NCI-H1092 treated with DMSO at 0.1 percent for 48 hours (cell line): Measurements from ENCODE around the gene DUSP28.
A peak's percentile ranks its signal among the peaks of the same experiment; 100 is the strongest.

Experiments used
- DNase-seq: peaks from one replicate; lab custom pipeline; 2025; lab: John Stamatoyannopoulos, UW

Gene DUSP28

GRCh38 chr2:240586198-240586918 is 26.2 kb downstream of the DUSP28 start, which contains the start of gene CAPN10:
Gene CAPN10 (plus strand): TSS chr2:240586734. CDS start chr2:240586912, 178 bp downstream.
- peak; percentile 90 for DNase-seq

DNA sequence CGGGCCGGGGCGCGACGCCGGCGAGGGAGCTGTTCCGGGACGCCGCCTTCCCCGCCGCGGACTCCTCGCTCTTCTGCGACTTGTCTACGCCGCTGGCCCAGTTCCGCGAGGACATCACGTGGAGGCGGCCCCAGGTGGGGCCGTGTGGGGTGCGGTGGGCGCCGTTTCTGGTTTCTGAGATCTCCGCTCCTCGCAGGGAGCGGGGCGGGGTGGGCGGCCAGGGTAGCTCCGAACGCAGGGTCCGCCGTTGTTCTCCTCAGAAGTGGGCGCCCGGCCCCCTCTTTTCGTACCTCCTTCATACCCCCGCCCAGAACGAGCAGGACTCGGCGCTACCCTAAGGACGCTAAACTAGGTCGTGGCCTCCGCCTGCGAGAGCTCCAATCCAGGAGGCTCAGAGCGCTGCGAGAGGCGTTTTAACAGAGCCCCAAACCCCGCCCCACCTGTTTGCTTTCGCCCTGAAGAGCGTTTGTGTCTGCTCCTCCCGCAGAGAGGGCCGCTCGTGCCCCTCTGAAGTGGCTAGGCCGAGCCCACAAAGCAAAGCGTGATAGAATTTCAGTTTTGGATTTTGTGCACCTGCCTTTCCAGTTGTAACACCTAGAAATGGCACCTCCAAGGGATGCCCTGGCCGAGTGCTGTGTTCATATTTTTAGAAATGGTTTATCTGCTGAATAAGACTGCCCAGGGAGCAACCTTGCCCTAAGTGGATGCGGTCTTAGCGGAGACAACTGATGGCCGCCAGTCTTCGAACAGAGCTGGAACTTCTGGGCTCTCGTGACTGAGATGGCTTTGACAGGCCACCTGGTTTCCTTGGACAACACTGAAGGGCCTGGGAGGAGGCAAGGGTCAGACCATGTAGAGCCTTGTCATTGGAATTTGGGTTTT is 27.0 kb downstream of the DUSP28 start:
- peak; percentile 48 for DNase-seq

GRCh38 chr2:240588006-240588655 is 28.0 kb downstream of the DUSP28 start:
- DNase-seq, result no peak

- DNase-seq, result no peak
These were observed 28.5 kb downstream of the DUSP28 start for GRCh38 chr2:240588669-240589068.

GRCh38 chr2:240589375-240589774 is 29.2 kb downstream of the DUSP28 start:
- DNase-seq, result no peak

GRCh38 chr2:240589850-240590525 is 29.8 kb downstream of the DUSP28 start:
- no peak for DNase-seq

DNA sequence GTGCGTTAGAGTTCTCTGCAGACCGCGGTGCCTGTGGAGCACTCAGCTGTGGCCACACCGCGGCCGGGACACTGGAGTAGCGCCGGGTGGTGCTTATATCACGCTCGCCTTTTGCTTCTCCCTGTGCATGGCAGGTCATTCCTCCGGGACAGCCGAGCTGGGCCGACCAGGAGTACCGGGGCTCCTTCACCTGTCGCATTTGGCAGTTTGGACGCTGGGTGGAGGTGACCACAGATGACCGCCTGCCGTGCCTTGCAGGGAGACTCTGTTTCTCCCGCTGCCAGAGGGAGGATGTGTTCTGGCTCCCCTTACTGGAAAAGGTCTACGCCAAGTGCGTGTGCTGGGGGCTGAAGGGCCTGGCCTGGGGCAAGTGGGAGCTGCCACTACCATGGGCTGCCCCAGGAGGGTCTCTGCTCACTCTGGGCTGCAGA is 30.5 kb downstream of the DUSP28 start:
- DNase-seq, result no peak

DNA sequence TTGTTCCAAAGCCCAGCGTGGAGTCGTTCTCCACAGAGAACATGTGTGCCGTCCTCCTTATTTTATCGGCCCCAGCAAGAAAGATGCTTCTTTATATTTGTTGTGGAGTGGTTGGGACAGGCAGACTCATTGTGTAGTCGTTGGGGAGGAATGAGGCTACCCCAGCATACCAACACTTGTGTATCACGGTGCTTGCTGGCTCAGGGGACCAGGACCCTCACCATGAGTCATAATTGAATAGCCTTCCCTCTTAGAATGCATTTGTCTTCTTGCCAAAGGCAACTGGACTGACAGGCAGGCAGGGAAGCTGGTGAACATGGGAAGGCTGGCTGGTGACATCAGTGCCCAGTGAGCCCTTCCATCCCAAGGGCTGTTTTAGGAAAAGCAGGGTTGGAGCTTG is 31.1 kb downstream of the DUSP28 start:
- no peak for DNase-seq

- no peak for DNase-seq
These were observed 31.6 kb downstream of the DUSP28 start for GRCh38 chr2:240591784-240592183.

DNA sequence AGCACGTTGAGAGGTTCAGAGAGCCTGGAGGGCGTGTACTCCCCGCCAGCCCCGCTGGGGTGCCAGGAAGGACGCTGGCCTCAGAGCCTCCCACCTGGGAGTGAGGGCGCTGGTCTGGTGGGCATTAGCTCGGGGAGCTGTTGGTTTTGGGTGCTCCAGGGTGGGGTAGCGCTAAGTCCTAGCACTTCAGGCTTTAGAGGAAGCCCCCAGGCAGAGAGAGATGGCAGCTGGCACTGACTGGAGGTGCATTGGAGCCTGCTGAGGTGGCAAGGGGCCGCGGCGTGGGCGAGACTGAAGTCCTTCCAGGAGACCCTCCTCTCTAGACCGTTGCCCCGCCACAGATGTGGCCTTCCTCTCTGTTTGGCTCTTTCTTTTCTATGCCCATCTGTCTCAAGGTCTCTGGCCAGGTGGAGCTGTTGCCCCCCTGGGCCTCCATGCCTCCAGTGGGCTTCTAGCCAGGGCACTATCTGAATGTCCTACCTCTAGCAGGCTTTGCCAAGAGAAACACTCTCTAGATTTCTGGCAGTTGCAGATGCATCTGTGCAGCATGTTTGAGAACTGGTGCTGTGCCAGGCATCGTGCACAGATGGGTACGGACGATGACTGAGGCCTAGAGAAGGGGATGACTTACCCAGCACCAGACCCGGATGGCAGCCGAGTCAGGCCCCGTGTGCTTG is 33.0 kb downstream of the DUSP28 start:
- peak; percentile 30 for DNase-seq

DNA sequence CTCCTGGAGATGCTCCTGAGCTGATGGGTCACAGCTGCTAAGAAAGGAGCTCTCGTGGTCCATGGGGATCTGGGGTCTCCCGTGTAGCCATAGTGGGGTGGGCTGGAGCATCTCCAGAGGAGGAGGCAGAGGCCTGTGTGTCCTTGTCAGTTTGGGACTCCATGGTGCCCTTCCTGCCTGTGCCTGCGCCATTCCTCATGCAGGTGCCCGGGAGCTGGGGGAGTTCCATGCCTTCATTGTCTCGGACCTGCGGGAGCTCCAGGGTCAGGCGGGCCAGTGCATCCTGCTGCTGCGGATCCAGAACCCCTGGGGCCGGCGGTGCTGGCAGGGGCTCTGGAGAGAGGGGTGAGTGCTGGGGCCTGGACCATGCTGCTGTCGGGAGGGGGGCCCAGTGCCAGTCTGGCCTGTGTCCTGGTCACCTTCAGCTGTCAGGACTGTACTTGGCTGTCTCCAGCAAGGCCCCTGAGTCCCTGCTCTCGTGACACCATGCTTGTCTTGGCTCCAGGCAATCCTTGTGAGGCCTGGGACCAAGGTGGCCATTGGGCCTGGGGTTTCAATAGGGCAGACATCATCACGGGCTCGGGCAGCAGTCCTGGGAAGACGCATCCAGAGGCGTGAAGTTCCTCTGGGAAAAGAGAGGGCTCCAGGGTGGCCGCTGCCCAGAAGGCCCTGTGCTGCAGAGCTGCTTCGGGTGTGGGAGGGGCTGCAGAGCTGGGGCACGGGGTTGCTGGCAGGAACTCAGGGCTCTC is 33.7 kb downstream of the DUSP28 start:
- DNase-seq, result no peak

DNA sequence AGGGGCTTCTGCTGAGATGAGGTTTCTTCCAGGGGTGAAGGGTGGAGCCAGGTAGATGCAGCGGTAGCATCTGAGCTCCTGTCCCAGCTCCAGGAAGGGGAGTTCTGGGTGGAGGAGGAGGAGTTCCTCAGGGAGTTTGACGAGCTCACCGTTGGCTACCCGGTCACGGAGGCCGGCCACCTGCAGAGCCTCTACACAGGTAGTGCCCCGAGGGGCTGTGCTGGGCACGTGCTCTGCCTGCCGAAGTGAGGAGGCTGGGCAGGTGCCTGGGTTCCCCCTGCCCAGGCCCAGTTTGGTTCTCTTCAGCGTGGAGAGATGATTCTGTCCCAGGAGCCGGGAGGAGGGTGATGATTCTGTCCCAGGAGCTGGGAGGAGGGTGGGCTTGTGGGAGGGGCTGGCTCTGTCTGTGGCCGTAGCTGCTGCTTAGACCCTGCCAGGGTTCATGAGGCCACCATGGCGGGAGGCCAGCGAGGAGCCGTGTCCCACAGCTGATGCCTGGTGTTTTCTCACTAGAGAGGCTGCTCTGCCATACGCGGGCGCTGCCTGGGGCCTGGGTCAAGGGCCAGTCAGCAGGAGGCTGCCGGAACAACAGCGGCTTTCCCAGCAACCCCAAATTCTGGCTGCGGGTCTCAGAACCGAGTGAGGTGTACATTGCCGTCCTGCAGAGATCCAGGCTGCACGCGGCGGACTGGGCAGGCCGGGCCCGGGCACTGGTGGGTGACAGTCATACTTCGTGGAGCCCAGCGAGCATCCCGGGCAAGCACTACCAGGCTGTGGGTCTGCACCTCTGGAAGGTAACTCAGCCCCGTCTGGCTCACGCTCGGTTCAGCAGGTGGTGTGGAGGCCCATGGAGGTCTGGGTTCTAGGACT is 34.6 kb downstream of the DUSP28 start:
- DNase-seq, result no peak

GRCh38 chr2:240595381-240596079 is 35.4 kb downstream of the DUSP28 start:
- DNase-seq, result no peak

GRCh38 chr2:240596080-240596460 is 35.9 kb downstream of the DUSP28 start:
- DNase-seq, result no peak

- DNase-seq, result peak; percentile 38
These were observed 36.4 kb downstream of the DUSP28 start for GRCh38 chr2:240596491-240596931.

GRCh38 chr2:240597054-240597418 is 36.9 kb downstream of the DUSP28 start:
- no peak for DNase-seq

DNA sequence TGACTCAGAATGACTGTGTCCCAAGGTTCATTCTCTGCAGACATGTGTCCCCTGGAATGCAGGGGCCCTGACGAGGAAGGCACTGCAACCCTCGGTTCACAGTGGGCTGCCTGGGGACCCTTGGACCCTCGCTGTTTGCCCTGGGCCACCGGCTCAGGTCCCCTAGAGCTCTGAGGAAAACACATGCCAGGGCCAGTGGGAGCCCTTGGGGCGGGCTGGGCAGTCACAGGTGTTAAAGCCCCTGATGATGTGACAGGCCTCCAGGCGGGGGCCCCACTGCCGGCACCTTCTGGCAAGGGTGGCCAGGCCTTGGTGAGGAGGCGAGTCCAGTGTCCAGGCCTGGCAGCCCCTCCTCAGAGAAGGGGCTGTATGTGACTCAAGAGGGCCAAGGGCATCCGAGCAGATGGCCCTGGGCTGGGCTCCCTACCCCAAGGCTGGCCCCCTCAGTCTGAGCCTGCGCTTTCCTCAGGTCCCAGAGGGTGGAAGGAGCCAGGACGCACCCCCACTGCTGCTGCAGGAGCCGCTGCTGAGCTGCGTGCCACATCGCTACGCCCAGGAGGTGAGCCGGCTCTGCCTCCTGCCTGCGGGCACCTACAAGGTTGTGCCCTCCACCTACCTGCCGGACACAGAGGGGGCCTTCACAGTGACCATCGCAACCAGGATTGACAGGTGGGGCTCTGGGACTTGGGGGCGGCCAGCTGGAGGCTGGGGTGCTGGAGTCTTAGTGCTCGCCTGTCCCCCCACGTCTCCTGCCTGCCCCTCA is 37.4 kb downstream of the DUSP28 start:
- no peak for DNase-seq

GRCh38 chr2:240598311-240598911 is 38.3 kb downstream of the DUSP28 start:
- no peak for DNase-seq
